Fibroblast of lung (primary cell): ENCODE measurements around the gene F13A1. TPM values are rescaled to one million over a fixed set of nuclear protein-coding genes. Genes with fewer than 3 reads are reported as not detected.

Source experiments
- DNase-seq, 2 donors: peaks; one replicate each; pipeline versions ENCODE4 v3.0.0 to v3.0.0-alpha.2; 2010; ENCODE audit warnings: low read depth in 2 of 2
- H2AFZ ChIP-seq: 2 replicates; pipeline ENCODE4 v1.5.1; 2012; ENCODE audit warnings: low read length, control low read depth, inconsistent platforms
- H3K27ac ChIP-seq: 2 replicates; pipeline ENCODE4 v1.5.1; 2011; ENCODE audit warnings: low read length, control low read depth; ENCODE audit not compliant: insufficient read depth
- H3K27me3 ChIP-seq: 2 replicates; pipeline ENCODE4 v1.5.1; 2011; ENCODE audit warnings: mild to moderate bottlenecking, low read length; ENCODE audit not compliant: control insufficient read depth, insufficient read depth
- H3K36me3 ChIP-seq: 2 replicates; pipeline ENCODE4 v1.5.1; 2011; ENCODE audit warnings: low read length; ENCODE audit not compliant: control insufficient read depth, insufficient read depth
- H3K4me1 ChIP-seq: 2 replicates; pipeline ENCODE4 v1.5.1; 2011; ENCODE audit warnings: low read length; ENCODE audit not compliant: control insufficient read depth, insufficient read depth; ENCODE audit errors: extremely low read depth
- H3K4me2 ChIP-seq: 2 replicates; pipeline ENCODE4 v1.5.1; 2011; ENCODE audit warnings: low read length, control low read depth; ENCODE audit not compliant: insufficient read depth; ENCODE audit errors: extremely low read depth
- H3K4me3 ChIP-seq, 4 experiments: fragments of 200-600 bp in 1 of 4; sonication (generic) in 1 of 4; replicated peaks in 1 of 4; 2 replicates each; pipeline ENCODE4 v1.5.1; 2011 to 2016; ENCODE audit warnings: low read length in 4 of 4, low read depth in 3 of 4, mild to moderate bottlenecking in 3 of 4, control low read depth in 2 of 4, inconsistent platforms in 1 of 4, mixed read lengths in 1 of 4; ENCODE audit not compliant: insufficient read depth in 1 of 4; ENCODE audit errors: control extremely low read depth in 1 of 4
- H3K79me2 ChIP-seq: 2 replicates; pipeline ENCODE4 v1.5.1; 2012; ENCODE audit warnings: mild to moderate bottlenecking, low read length, inconsistent platforms; ENCODE audit not compliant: control insufficient read depth, insufficient read depth
- H3K9ac ChIP-seq: 2 replicates; pipeline ENCODE4 v1.5.1; 2011; ENCODE audit warnings: mild to moderate bottlenecking, low read length, control low read depth; ENCODE audit not compliant: insufficient read depth
- H3K9me3 ChIP-seq: 2 replicates; pipeline ENCODE4 v1.5.1; 2012; ENCODE audit warnings: low read depth, low read length; ENCODE audit not compliant: control insufficient read depth, insufficient read depth
- H4K20me1 ChIP-seq: 2 replicates; pipeline ENCODE4 v1.5.1; 2011; ENCODE audit warnings: low read length; ENCODE audit not compliant: control insufficient read depth, insufficient read depth; ENCODE audit errors: extremely low read depth
- EZH2 ChIP-seq: IDR thresholded peaks from 2 replicates; pipeline ENCODE4 v1.5.1; 2012; ENCODE audit warnings: low read length, control low read depth, mild to moderate bottlenecking; ENCODE audit errors: missing control alignments
- polyA minus RNA-seq: library from RNA; depleted of rRNA, polyadenylated mRNA; stranded (reverse); fragments of >200 nt; gene quantifications from 2 replicates; pipeline ENCODE4 v1.2.3, GENCODE V29; 2011; ENCODE audit warnings: low replicate concordance
- polyA plus RNA-seq, 2 donors: library from polyadenylated mRNA; depleted of rRNA in 1 of 2; stranded (reverse) in 1 of 2; unstranded in 1 of 2; fragments of >200 nt; gene quantifications; 2 replicates each; pipeline ENCODE4 v1.2.1, GENCODE V29; 2011 to 2012; ENCODE audit warnings: missing spikeins in 1 of 2
- total RNA-seq: library from RNA; depleted of rRNA; stranded (reverse); fragments of >200 nt; gene quantifications from 2 replicates; pipeline ENCODE4 v1.2.1, GENCODE V29; 2014
- TF ChIP-seq, protein P1 (sequence below), 2 donors: IDR thresholded peaks in 1 of 2; conservative IDR thresholded peaks in 1 of 2; 1 replicate in 1 of 2; 2 replicates in 1 of 2; pipeline ENCODE4 v1.5.1; 2011 to 2012; ENCODE audit warnings: low read length in 2 of 2, control low read depth in 1 of 2, inconsistent platforms in 1 of 2, low read depth in 1 of 2, mild to moderate bottlenecking in 1 of 2

Gene F13A1
- total RNA-seq, result under 0.01 TPM in 1 of 2 replicates, not detected in the other
- 0.01 TPM in 1 of 2 replicates, not detected in the other for polyA plus RNA-seq
- not detected in 2 replicates for polyA plus RNA-seq (2012)
- polyA minus RNA-seq, result not detected in 2 replicates

- Histone ChIP-seq H3K27me3 (peaks cover 3% of the 10 kb centered on the region), H3K27ac (no peak within 1 kb of the TSS), H3K4me2 (no peak within 1 kb of the TSS), H3K4me3 (no peak within 1 kb of the TSS), H2AFZ (no peak within 1 kb of the TSS), H3K36me3 (no peaks in the 10 kb centered on the region), H4K20me1 (no peaks in the 10 kb centered on the region), H3K9me3 (no peaks in the 10 kb centered on the region), H3K9ac (no peak within 1 kb of the TSS), H3K79me2 (no peaks in the 10 kb centered on the region), H3K4me1 (no peaks in the 10 kb centered on the region)
- no peak for TF ChIP-seq EZH2
- TF ChIP-seq, protein P1, sequence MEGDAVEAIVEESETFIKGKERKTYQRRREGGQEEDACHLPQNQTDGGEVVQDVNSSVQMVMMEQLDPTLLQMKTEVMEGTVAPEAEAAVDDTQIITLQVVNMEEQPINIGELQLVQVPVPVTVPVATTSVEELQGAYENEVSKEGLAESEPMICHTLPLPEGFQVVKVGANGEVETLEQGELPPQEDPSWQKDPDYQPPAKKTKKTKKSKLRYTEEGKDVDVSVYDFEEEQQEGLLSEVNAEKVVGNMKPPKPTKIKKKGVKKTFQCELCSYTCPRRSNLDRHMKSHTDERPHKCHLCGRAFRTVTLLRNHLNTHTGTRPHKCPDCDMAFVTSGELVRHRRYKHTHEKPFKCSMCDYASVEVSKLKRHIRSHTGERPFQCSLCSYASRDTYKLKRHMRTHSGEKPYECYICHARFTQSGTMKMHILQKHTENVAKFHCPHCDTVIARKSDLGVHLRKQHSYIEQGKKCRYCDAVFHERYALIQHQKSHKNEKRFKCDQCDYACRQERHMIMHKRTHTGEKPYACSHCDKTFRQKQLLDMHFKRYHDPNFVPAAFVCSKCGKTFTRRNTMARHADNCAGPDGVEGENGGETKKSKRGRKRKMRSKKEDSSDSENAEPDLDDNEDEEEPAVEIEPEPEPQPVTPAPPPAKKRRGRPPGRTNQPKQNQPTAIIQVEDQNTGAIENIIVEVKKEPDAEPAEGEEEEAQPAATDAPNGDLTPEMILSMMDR (conservative IDR thresholded peaks at IDR 0.05 in 1 of 2, IDR thresholded peaks at IDR 0.05 in 1 of 2; ENCODE audit: low read depth in 1 of 2, low read length in 2 of 2), result no peak
- no peak for DNase-seq
These were observed at the start of gene F13A1 for GRCh38 chr6:6319952-6320811. Gene F13A1, minus strand, starts transcription at chr6:6320662. Its CDS starts 1,998 bp downstream, at chr6:6318664.

GRCh38 chr6:6368684-6369052 lies 48.2 kb upstream of the F13A1 start:
- Histone ChIP-seq H3K27ac (no peak overlapping the region), H3K9me3 (no peaks in the 10 kb centered on the region), H3K79me2 (no peaks in the 10 kb centered on the region), H3K27me3 (no peaks in the 10 kb centered on the region), H4K20me1 (no peaks in the 10 kb centered on the region), H2AFZ (no peak overlapping the region), H3K4me3 (no peak overlapping the region), H3K4me1 (no peaks in the 10 kb centered on the region), H3K4me2 (no peak overlapping the region), H3K36me3 (no peaks in the 10 kb centered on the region), H3K9ac (no peak overlapping the region)
- DNase-seq, result no peak
- TF ChIP-seq, protein P1 (conservative IDR thresholded peaks at IDR 0.05 in 1 of 2, IDR thresholded peaks at IDR 0.05 in 1 of 2; ENCODE audit: low read depth in 1 of 2, low read length in 2 of 2), result no peak
- TF ChIP-seq EZH2, result no peak

DNA sequence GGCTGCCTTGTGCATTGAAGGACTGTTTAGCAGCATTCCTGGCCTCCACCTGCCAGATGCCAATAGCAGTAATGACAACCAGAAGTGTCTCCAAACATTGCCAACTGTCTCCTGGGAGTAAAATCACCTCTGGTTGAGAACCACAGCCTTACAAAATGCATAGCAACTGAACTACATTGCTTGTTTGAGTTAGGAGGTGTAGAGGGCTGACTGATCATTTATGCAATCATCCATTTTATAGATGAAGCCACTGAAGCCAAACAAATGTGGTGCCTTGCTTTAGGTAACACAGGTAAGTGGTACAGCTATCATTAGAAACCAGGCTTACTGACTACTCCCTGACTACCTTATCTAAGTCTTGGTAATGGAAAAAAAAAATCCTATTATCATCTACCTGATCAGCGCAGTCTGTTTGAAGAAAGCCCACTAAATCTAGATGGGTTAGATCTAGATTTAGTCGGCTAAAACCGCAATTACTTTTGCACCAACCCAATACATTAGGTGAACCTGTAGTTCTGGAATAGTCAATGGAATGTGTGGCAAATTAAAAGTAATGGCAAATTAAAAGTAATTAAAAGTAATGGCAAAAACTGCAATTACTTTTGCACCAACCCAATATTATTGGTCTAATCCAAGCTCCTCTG lies 47.7 kb upstream of the F13A1 start:
- no peak overlapping the region for H3K27ac ChIP-seq
- DNase-seq, result no peak
- H3K4me3 ChIP-seq, result no peak overlapping the region
- no peak for TF ChIP-seq EZH2
- TF ChIP-seq, protein P1 (conservative IDR thresholded peaks at IDR 0.05 in 1 of 2, IDR thresholded peaks at IDR 0.05 in 1 of 2; ENCODE audit: low read depth in 1 of 2, low read length in 2 of 2), result no peak
- no peaks in the 10 kb centered on the region for H3K79me2 ChIP-seq
- no peak overlapping the region for H2AFZ ChIP-seq
- no peak overlapping the region for H3K9ac ChIP-seq
- H4K20me1 ChIP-seq, result no peaks in the 10 kb centered on the region
- H3K4me2 ChIP-seq, result no peak overlapping the region
- H3K27me3 ChIP-seq, result no peaks in the 10 kb centered on the region
- H3K36me3 ChIP-seq, result no peaks in the 10 kb centered on the region
- H3K9me3 ChIP-seq, result no peaks in the 10 kb centered on the region
- H3K4me1 ChIP-seq, result no peaks in the 10 kb centered on the region
